Spleen (tissue), 7 donors: Measurements from ENCODE around the gene ATP2A1.

Source experiments
- POLR2AphosphoS5 ChIP-seq, 3 donors: sonication (generic); formaldehyde crosslinking; IDR thresholded peaks; one replicate each; pipeline ENCODE4 v1.5.1; 2017; ENCODE audit warnings: antibody characterized with exemption in 3 of 3
- TF ChIP-seq, protein P1 (sequence below), 11 experiments: fragments of 200-600 bp in 7 of 11; fragments of 450-650 bp in 4 of 11; sonication (generic) in 4 of 11; IDR thresholded peaks in 8 of 11; conservative IDR thresholded peaks in 3 of 11; 1 replicate in 7 of 11; 2 replicates in 4 of 11; pipeline versions ENCODE4 v1.4.0 to v1.8.0; 2016 to 2021; ENCODE audit warnings: antibody characterized with exemption in 11 of 11, inconsistent platforms in 4 of 11, mild to moderate bottlenecking in 1 of 11
- donor health status: DM: no; HTN: no; CAD: no; lungs with moderate emphysema.
- donor health status: DM: no; HTN: no; CAD: no.
- donor health status: DM: no; HTN: no; CAD: no.

DNA sequence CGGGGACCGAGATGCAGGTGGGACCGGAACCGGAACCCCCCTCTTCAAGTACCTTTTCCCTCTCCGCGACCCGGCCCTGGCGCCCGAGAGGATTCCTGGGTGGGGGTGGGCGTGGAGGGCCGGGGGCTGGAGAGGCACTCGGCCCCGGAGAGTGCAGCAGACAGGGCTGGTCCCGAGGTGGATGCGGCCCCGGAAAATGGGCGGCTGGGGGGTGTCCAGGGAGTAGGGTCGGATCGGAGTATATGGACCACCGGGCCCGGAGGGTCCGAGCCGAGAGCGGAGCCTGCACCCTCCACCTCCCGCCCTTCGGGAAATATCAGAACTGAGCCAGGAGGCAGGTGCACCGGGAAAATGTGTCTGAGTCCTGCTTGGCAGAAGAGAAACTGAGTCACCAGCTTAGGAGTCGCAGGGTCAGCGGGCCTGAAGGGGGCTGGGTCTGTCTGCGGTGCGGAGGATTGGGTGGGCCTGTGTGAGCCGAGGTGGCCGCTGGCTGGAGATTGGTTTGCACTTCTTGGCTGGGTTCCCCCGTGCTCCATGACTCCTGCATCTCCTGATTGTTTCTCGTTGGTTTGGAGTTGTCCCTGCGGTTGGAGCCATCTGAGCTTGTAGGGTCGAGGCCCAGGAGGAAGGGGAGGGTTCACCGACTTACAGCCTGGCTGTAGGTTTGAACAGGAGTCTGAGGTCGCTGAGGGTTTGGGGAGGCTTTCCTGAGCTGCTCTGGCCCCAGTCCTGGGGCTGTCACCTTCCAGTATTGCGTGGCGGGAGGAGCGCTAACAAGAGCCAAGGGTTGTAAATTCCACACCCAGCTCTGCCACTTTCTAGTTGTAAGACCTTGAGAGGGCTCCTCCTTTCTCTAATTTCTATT is 14.1 kb upstream of the ATP2A1 start:
- TF ChIP-seq, protein P1, sequence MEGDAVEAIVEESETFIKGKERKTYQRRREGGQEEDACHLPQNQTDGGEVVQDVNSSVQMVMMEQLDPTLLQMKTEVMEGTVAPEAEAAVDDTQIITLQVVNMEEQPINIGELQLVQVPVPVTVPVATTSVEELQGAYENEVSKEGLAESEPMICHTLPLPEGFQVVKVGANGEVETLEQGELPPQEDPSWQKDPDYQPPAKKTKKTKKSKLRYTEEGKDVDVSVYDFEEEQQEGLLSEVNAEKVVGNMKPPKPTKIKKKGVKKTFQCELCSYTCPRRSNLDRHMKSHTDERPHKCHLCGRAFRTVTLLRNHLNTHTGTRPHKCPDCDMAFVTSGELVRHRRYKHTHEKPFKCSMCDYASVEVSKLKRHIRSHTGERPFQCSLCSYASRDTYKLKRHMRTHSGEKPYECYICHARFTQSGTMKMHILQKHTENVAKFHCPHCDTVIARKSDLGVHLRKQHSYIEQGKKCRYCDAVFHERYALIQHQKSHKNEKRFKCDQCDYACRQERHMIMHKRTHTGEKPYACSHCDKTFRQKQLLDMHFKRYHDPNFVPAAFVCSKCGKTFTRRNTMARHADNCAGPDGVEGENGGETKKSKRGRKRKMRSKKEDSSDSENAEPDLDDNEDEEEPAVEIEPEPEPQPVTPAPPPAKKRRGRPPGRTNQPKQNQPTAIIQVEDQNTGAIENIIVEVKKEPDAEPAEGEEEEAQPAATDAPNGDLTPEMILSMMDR (IDR thresholded peaks at IDR 0.05 in 8 of 11, conservative IDR thresholded peaks at IDR 0.05 in 3 of 11) = no peak
- TF ChIP-seq POLR2AphosphoS5 (IDR thresholded peaks at IDR 0.05) = no peak
